GM12864 (cell line): Measurements from ENCODE around the gene SKIL.
A peak's percentile ranks its signal among the peaks of the same experiment; 100 is the strongest.

Source experiments
- DNase-seq: peaks from one replicate; pipeline ENCODE4 v3.0.0-alpha.2; 2011; ENCODE audit warnings: low read depth
- H3K4me3 ChIP-seq: 2 replicates; pipeline ENCODE4 v1.5.1; 2011; ENCODE audit warnings: mild to moderate bottlenecking, low read depth, low read length, control low read depth
- CTCF ChIP-seq: IDR thresholded peaks from 2 replicates; pipeline ENCODE4 v1.5.1; 2011; ENCODE audit warnings: low read depth, mild to moderate bottlenecking, moderate library complexity, low read length, control low read depth, inconsistent platforms; ENCODE audit errors: missing control alignments

The SKIL gene

GRCh38 chr3:170410428-170411029 lies 53.0 kb downstream of the SKIL start:
- DNase-seq = no peak
- TF ChIP-seq CTCF = peak; percentile 53
- no peak overlapping the region for H3K4me3 ChIP-seq

- no peak for DNase-seq
- no peak overlapping the region for H3K4me3 ChIP-seq
- no peak for TF ChIP-seq CTCF
Measured at GRCh38 chr3:170413291-170413690, 55.8 kb downstream of the SKIL start.

GRCh38 chr3:170414202-170414663 lies 56.7 kb downstream of the SKIL start:
- TF ChIP-seq CTCF = peak; percentile 99
- peak; percentile 12 for DNase-seq
- no peak overlapping the region for H3K4me3 ChIP-seq

GRCh38 chr3:170417090-170417489 lies 59.6 kb downstream of the SKIL start:
- TF ChIP-seq CTCF = no peak
- H3K4me3 ChIP-seq = no peak overlapping the region
- DNase-seq = no peak

- H3K4me3 ChIP-seq = no peak within 1 kb of the TSS; the same call in 1 of the 2 replicates
- TF ChIP-seq CTCF = no peak
- DNase-seq = no peak
Measured at GRCh38 chr3:170418422-170419398, 61.2 kb downstream of the SKIL start, which contains the start of gene CLDN11. TSS of gene CLDN11 (plus strand) at chr3:170418868. CDS start at chr3:170419067, 199 bp downstream.

- DNase-seq = no peak
- TF ChIP-seq CTCF = no peak
- H3K4me3 ChIP-seq = no peak overlapping the region
Measured at GRCh38 chr3:170419557-170420087, 62.1 kb downstream of the SKIL start.
